Heart left ventricle (tissue), 16 donors: ENCODE measurements around the gene CAMTA1. TPM values are rescaled to one million over a fixed set of nuclear protein-coding genes. Genes with fewer than 3 reads are reported as not detected.

ENCODE experiments used
- ATAC-seq, 4 donors: fragments of 200-7000 bp; cut with Tn5 transposase; one replicate each; pipeline ENCODE4 v1.9.1; 2020 to 2022; ENCODE audit warnings: moderate library complexity in 4 of 4, mild to moderate bottlenecking in 3 of 4, moderate number of reproducible peaks in 1 of 4
- DNase-seq, 5 donors: peaks; one replicate each; pipeline ENCODE4 v3.0.0-alpha.2; 2020
- H3K27ac ChIP-seq, 12 donors: fragments of 200-600 bp; sonication (generic) in 4 of 12; one replicate each; pipeline versions ENCODE4 v1.5.0 to v1.8.0; 2016 to 2022; ENCODE audit warnings: mild to moderate bottlenecking in 2 of 12
- H3K27me3 ChIP-seq, 9 donors: fragments of 200-600 bp; sonication (generic) in 2 of 9; one replicate each; pipeline versions ENCODE4 v1.5.1 to v1.8.0; 2016 to 2022; ENCODE audit warnings: mild to moderate bottlenecking in 3 of 9
- H3K36me3 ChIP-seq, 9 donors: fragments of 200-600 bp; sonication (generic) in 2 of 9; one replicate each; pipeline versions ENCODE4 v1.5.0 to v1.8.0; 2018 to 2022; ENCODE audit warnings: mild to moderate bottlenecking in 2 of 9
- H3K4me1 ChIP-seq, 12 donors: fragments of 200-600 bp; sonication (generic) in 4 of 12; one replicate each; pipeline versions ENCODE4 v1.5.0 to v1.8.0; 2016 to 2022; ENCODE audit warnings: mild to moderate bottlenecking in 3 of 12
- H3K4me3 ChIP-seq, 12 donors: fragments of 200-600 bp; sonication (generic) in 4 of 12; one replicate each; pipeline versions ENCODE4 v1.5.0 to v1.8.0; 2017 to 2022; ENCODE audit warnings: mild to moderate bottlenecking in 9 of 12, moderate library complexity in 4 of 12
- H3K9me3 ChIP-seq, 12 donors: fragments of 200-600 bp; sonication (generic) in 4 of 12; one replicate each; pipeline versions ENCODE4 v1.5.0 to v1.8.0; 2016 to 2022; ENCODE audit warnings: mild to moderate bottlenecking in 1 of 12
- CTCF ChIP-seq, 12 donors: fragments of 200-600 bp; sonication (generic) in 4 of 12; IDR thresholded peaks; one replicate each; pipeline versions ENCODE4 v1.5.0 to v1.8.0; 2018 to 2022; ENCODE audit warnings: antibody characterized with exemption in 12 of 12, mild to moderate bottlenecking in 5 of 12
- POLR2A ChIP-seq, 2 donors: fragments of 450-650 bp; IDR thresholded peaks; one replicate each; pipeline ENCODE4 v1.6.1; 2017; ENCODE audit warnings: antibody characterized with exemption in 2 of 2, mild to moderate bottlenecking in 2 of 2, moderate library complexity in 2 of 2
- WGBS, 4 donors: extraction: QIAGEN DNeasy Blood & Tissue Kit in 2 of 4; methylation state at CpG; one replicate each; pipeline versions ENCODE4 v1.1.5 to v1.1.7; 2013 to 2018; 5-methylcytosine and 5-hydroxymethylcytosine counted together
- intact Hi-C, 10 donors: fragments of 100-400 bp; cut with DNase I; formaldehyde crosslinking; loops; one replicate each; pipeline versions ENCODE4 v1.11.1 to v1.14.2; 2022
- polyA plus RNA-seq, 2 donors: library from polyadenylated mRNA; stranded (reverse); fragments of 200-250 nt; gene quantifications; one replicate each; pipeline ENCODE4 v1.2.3, GENCODE V29; 2013
- total RNA-seq, 9 donors: library from RNA; depleted of rRNA in 2 of 9; stranded (reverse); fragments of >200 nt in 2 of 9; fragmentation: NEBNext Ultra II Directional in 3 of 9; extraction: Animal tissue kit (Norgen Biotek cat#: 25700) in 3 of 9; gene quantifications; one replicate each; pipeline versions ENCODE4 v1.1.0 to v1.2.4, GENCODE V29; 2016 to 2023
- donor health status: ischemic (EF 13 %, LVEDD 7.1; RV severe dilation, severe dysfunction).
- donor health status: healthy with polysubstance abuse.
- donor health status: DM: no; HTN: yes; CAD: no.
- donor health status: DM: no; HTN: no; CAD: no.
- donor health status: ischemic (EF 25% LVEDD 6.9; RV normal size, moderate dysfunction).
- donor health status: ischemic (EF 25% LVEDD 5.7; RV mildly dilated, moderate dysfunction).
- donor health status: healthy.
- donor health status: DM: yes; HTN: yes; CAD: no.
- donor health status: ischemic (EF 35%, LVEDD 5.7; RV mildly dilated, moderate dysfunction).
- donor health status: nonischemic (EF 11% LVEDD 7.7; RV severe dilation, severe dysfunction).
- donor health status: DM: yes; HTN: yes; CAD: no.
- donor health status: PGD.
- donor health status: ischemic (EF 29% LVEDD 5.4; RV normal size, mild dysfunction).
- donor health status: nonischemic (EF 23%, LVEDD 6.1; RV moderate dilation, normal function).

The CAMTA1 gene
- total and polyA plus RNA-seq, 11 donors, result 114 to 303 (median 137) TPM

- WGBS, 4 donors, result 93 to 98% (median 95%) methylated on average over 10 of the region's 10 CpGs
- DNase-seq, result no peak
- no peak for ATAC-seq
- Histone ChIP-seq H3K27ac (no peak overlapping the region), H3K4me3 (no peak overlapping the region), H3K36me3 (no peaks in the 10 kb centered on the region), H3K9me3 (no peaks in the 10 kb centered on the region), H3K27me3 (no peaks in the 10 kb centered on the region), H3K4me1 (no peaks in the 10 kb centered on the region)
- intact Hi-C loops, result no loop called here
- TF ChIP-seq POLR2A (IDR thresholded peaks at IDR 0.05) (no peak), CTCF (IDR thresholded peaks at IDR 0.05) (no peak)
Measured at GRCh38 chr1:7284839-7285435, 499.7 kb downstream of the CAMTA1 start.

DNA sequence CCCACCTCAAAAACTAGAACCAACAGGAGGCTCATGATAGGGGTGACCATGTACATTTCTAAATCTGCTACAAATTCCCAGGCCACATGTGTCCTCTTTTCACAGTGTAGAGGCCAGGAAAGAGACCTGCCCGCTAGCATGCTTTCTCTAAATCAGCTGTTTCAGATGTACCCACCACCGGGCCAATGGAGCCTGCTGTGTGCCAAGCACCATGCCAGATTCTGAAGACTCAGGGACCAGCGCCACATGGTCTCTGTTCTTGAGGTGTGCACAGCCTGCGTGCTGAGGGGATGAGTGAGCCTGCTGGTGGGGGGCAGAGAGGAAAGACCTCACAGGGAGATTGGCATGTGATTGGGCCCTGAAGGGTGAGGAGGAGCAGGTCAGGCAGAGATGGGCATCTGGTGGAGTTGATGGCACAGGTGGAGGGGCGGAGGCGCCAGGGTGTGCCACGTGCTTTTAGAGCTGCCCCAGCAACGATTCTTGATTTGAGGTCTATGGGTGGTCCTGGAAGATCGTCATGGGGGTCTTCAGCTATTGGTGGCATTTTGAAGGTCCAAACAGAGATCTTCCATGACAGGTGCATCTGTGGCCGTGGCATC, 500.7 kb downstream of the CAMTA1 start:
- peaks cover 0 to 4% (median under 1%) of the 10 kb centered on the region in 12 donors for H3K4me1 ChIP-seq
- no peaks in the 10 kb centered on the region for H3K9me3 ChIP-seq
- H3K36me3 ChIP-seq, result no peaks in the 10 kb centered on the region
- no peak overlapping the region for H3K27ac ChIP-seq
- TF ChIP-seq POLR2A (IDR thresholded peaks at IDR 0.05), result no peak
- no peak for TF ChIP-seq CTCF (IDR thresholded peaks at IDR 0.05)
- no peak overlapping the region for H3K4me3 ChIP-seq
- intact Hi-C loops, result no loop called here
- ATAC-seq (no peak), DNase-seq (no peak)
- WGBS, 4 donors, result 89 to 94% (median 93%) methylated on average over 10 of the region's 10 CpGs
- no peaks in the 10 kb centered on the region for H3K27me3 ChIP-seq

GRCh38 chr1:7287013-7287412, 501.8 kb downstream of the CAMTA1 start:
- H3K4me1 ChIP-seq, result peaks cover 0 to 14% (median 5%) of the 10 kb centered on the region in 12 donors
- TF ChIP-seq CTCF (IDR thresholded peaks at IDR 0.05) (no peak), POLR2A (IDR thresholded peaks at IDR 0.05) (no peak)
- 70 to 76% (median 71%) methylated on average over 6 of the region's 6 CpGs for WGBS, 4 donors
- H3K36me3 ChIP-seq, result no peaks in the 10 kb centered on the region
- intact Hi-C loops, result no loop called here
- no peak overlapping the region for H3K27ac ChIP-seq
- no peaks in the 10 kb centered on the region for H3K9me3 ChIP-seq
- no peak for DNase-seq
- no peak overlapping the region for H3K4me3 ChIP-seq
- no peaks in the 10 kb centered on the region for H3K27me3 ChIP-seq
- no peak for ATAC-seq

DNA sequence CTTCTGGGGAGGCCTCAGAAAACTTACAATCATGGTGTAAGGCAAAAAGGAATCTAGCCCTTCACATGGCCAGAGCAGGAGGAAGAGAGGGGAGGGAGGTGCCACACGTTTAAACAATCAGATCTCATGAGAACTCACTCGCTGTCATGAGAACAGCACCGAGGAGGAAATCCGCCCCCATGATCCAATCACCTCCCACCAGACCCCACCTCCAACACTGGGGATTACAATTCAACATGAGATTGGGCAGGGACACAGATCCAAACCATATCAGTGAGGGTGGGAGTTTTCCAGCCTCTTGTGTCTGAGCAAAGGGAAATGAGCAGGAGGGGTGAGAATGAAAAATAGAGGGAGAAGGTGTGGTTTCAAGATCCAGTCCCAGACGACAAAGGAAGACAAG, 503.7 kb downstream of the CAMTA1 start:
- Histone ChIP-seq H3K9me3 (no peaks in the 10 kb centered on the region), H3K4me1 (peaks cover 0 to 27% (median 10%) of the 10 kb centered on the region in 12 donors), H3K27me3 (no peaks in the 10 kb centered on the region), H3K4me3 (no peak overlapping the region), H3K27ac (no peak overlapping the region), H3K36me3 (no peaks in the 10 kb centered on the region)
- intact Hi-C loops, result no loop called here
- WGBS, 4 donors, result 39 to 63% (median 53%) methylated on average over 5 of the region's 5 CpGs
- TF ChIP-seq POLR2A (IDR thresholded peaks at IDR 0.05), result no peak
- no peak for TF ChIP-seq CTCF (IDR thresholded peaks at IDR 0.05)
- no peak for DNase-seq
- no peak for ATAC-seq
